Measurements from ENCODE around the gene KANSL1. TPM values are rescaled to one million over a fixed set of nuclear protein-coding genes. Genes with fewer than 3 reads are reported as not detected.
"Not testable (repeated sequence)": the region's sequence is repeated elsewhere in the genome, so short reads cannot be mapped to it uniquely, and the experiment has no call there.

The KANSL1 gene
- total RNA-seq, 1 experiment from 2014 or later, result 52.5 TPM

DNA sequence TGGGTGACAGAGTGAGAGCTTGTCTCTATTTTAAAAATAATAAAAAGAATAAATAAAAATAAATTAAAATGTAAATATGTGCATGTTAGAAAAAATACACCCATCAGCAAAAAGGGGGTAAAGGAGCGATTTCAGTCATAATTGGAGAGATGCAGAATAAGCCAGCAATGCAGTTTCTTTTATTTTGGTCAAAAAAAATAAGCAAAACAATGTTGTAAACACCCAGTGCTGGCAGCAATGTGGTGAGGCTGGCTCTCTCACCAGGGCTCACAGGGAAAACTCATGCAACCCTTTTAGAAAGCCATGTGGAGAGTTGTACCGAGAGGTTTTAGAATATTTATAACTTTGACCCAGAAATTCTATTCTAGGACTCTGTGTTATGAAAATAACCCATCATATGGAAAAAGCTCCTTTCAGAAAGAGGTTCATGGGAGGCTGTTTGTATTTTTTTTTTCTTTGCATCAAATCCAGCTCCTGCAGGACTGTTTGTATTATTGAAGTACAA is 185.7 kb downstream of the KANSL1 start:
- POLR2A ChIA-PET (ENCODE audit: unreplicated experiment), result interaction anchor here (0.7 kb wide), 1 partner anchor 760 kb away, joined by 10 read pairs; no protein-coding TSS in a partner anchor

DNA sequence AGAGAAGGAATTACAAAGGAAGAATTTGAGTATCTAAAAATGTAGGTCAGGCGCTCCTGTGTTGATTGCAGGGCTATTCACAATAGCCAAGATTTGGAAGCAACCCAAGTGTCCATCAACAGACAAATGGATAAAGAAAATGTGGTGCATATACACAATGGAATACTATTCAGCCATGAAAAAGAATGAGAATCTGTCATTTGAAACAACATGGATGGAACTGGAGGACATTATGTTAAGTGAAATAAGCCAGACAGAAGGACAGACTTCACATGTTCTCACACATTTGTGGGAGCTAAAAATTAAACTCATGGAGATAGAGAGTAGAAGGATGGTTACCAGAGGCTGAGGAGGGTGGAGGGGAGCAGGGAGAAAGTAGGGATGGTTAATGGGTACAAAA is 187.1 kb downstream of the KANSL1 start:
- H3K27ac ChIP-seq; POLR2A ChIA-PET (ENCODE audit: unreplicated experiment); H3K4me1 ChIP-seq (replicated peaks; ENCODE audit: insufficient read depth); H3K27me3 ChIP-seq (ENCODE audit: insufficient read depth, low read depth); H3K4me2 ChIP-seq; H3K36me3 ChIP-seq (ENCODE audit: low read depth); H3K9me2 ChIP-seq (ENCODE audit: insufficient read depth); H3F3A ChIP-seq (ENCODE audit: insufficient read depth, low read depth); BruUV-seq (replicated peaks); H3K9me3 ChIP-seq (ENCODE audit: insufficient read depth, low read depth); intact Hi-C loops (cut with micrococcal nuclease; ENCODE audit: unreplicated experiment); CTCF ChIA-PET; DNase-seq; H3K79me2 ChIP-seq (ENCODE audit: low read depth); H4K20me1 ChIP-seq (ENCODE audit: insufficient read depth); H3K4me3 ChIP-seq; H2AFZ ChIP-seq: not testable (repeated sequence)

More for the DNA sequence above, 185.7 kb downstream of the KANSL1 start:
- no peaks in the 10 kb centered on the region for H3K36me3 ChIP-seq (ENCODE audit: low read depth)
- CTCF ChIA-PET, result no interaction called here
- H3K9me2 ChIP-seq (ENCODE audit: insufficient read depth), result no peaks in the 10 kb centered on the region
- DNase-seq, result no peak
- TF ChIP-seq, protein P1, sequence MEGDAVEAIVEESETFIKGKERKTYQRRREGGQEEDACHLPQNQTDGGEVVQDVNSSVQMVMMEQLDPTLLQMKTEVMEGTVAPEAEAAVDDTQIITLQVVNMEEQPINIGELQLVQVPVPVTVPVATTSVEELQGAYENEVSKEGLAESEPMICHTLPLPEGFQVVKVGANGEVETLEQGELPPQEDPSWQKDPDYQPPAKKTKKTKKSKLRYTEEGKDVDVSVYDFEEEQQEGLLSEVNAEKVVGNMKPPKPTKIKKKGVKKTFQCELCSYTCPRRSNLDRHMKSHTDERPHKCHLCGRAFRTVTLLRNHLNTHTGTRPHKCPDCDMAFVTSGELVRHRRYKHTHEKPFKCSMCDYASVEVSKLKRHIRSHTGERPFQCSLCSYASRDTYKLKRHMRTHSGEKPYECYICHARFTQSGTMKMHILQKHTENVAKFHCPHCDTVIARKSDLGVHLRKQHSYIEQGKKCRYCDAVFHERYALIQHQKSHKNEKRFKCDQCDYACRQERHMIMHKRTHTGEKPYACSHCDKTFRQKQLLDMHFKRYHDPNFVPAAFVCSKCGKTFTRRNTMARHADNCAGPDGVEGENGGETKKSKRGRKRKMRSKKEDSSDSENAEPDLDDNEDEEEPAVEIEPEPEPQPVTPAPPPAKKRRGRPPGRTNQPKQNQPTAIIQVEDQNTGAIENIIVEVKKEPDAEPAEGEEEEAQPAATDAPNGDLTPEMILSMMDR (conservative IDR thresholded peaks at IDR 0.05), result no peak
- TF ChIP-seq EZH2 (IDR thresholded peaks at IDR 0.05; ENCODE audit: low read depth), result no peak
- H3K27ac ChIP-seq, result no peak overlapping the region
- no peak overlapping the region for H3K4me3 ChIP-seq
- H3F3A ChIP-seq (ENCODE audit: insufficient read depth, low read depth), result no peaks in the 10 kb centered on the region
- no peaks in the 10 kb centered on the region; the same call in 1 of the 2 replicates for H4K20me1 ChIP-seq (ENCODE audit: insufficient read depth)
- H3K27me3 ChIP-seq (ENCODE audit: insufficient read depth, low read depth), result no peaks in the 10 kb centered on the region
- no peaks in the 10 kb centered on the region for H3K4me1 ChIP-seq (replicated peaks; ENCODE audit: insufficient read depth)
- no peaks in the 10 kb centered on the region for H3K9me3 ChIP-seq (ENCODE audit: insufficient read depth, low read depth)
- no peak overlapping the region for H3K4me2 ChIP-seq
- H3K79me2 ChIP-seq (ENCODE audit: low read depth), result no peaks in the 10 kb centered on the region
- no peak overlapping the region for H2AFZ ChIP-seq
- BruUV-seq (replicated peaks), result no TSS peak
- intact Hi-C loops (cut with micrococcal nuclease; ENCODE audit: unreplicated experiment), result no loop called here

DNA sequence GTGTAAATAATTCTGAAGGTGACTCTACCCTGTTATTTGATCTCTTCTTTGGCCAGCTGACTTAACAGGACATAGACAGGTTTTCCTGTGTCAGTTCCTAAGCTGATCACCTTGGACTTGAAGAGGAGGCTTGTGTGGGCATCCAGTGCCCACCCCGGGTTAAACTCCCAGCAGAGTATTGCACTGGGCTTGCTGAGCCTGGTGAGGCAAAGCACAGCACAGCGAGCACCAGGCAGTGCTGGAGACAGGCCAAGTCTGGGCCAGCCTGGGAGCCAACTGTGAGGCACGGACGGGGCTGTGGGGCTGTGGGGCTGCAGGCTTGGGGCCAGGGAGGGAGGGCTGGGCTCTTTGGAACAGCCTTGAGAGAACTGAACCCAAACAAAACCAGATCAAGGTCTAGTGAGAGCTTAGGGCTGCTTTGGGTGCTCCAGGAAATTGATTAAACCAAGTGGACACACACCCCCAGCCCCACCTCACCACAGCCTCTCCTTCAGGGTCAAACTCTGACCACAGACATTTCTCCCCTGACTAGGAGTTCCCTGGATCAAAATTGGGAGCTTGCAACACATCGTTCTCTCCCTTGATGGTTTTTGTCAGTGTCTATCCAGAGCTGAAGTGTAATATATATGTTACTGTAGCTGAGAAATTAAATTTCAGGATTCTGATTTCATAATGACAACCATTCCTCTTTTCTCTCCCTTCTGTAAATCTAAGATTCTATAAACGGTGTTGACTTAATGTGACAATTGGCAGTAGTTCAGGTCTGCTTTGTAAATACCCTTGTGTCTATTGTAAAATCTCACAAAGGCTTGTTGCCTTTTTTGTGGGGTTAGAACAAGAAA is 189.1 kb downstream of the KANSL1 start:
- no peaks in the 10 kb centered on the region for H3K36me3 ChIP-seq (ENCODE audit: low read depth)
- no peak for DNase-seq
- intact Hi-C loops (cut with micrococcal nuclease; ENCODE audit: unreplicated experiment), result loop anchor here (5.0 kb wide), 2 partner anchors 188 to 208 kb away; partner anchors contain the start of gene KANSL1
- no peak overlapping the region for H2AFZ ChIP-seq
- TF ChIP-seq, protein P1 (conservative IDR thresholded peaks at IDR 0.05), result no peak
- no peak for TF ChIP-seq EZH2 (IDR thresholded peaks at IDR 0.05; ENCODE audit: low read depth)
- no peaks in the 10 kb centered on the region; the same call in 1 of the 2 replicates for H4K20me1 ChIP-seq (ENCODE audit: insufficient read depth)
- no peaks in the 10 kb centered on the region for H3K9me3 ChIP-seq (ENCODE audit: insufficient read depth, low read depth)
- H3K79me2 ChIP-seq (ENCODE audit: low read depth), result no peaks in the 10 kb centered on the region
- no peak overlapping the region for H3K4me3 ChIP-seq
- CTCF ChIA-PET, result interaction anchor here (0.6 kb wide), 1 partner anchor 209 kb away, joined by 4 read pairs; no protein-coding TSS in a partner anchor
- no peaks in the 10 kb centered on the region for H3F3A ChIP-seq (ENCODE audit: insufficient read depth, low read depth)
- BruUV-seq (replicated peaks), result no TSS peak
- H3K4me1 ChIP-seq (replicated peaks; ENCODE audit: insufficient read depth), result no peaks in the 10 kb centered on the region
- POLR2A ChIA-PET (ENCODE audit: unreplicated experiment), result no interaction called here
- no peak overlapping the region for H3K4me2 ChIP-seq
- H3K9me2 ChIP-seq (ENCODE audit: insufficient read depth), result no peaks in the 10 kb centered on the region
- no peaks in the 10 kb centered on the region for H3K27me3 ChIP-seq (ENCODE audit: insufficient read depth, low read depth)
- H3K27ac ChIP-seq, result no peak overlapping the region

Data from PC-9 (cell line).